ENCODE data around the gene RGL1.

Gene RGL1

GRCh38 chr1:183898001-183898396 lies 93.1 kb downstream of the RGL1 start:
- H3K27me3 ChIP-seq (ENCODE audit: insufficient read depth, low read length): no peaks in the 10 kb centered on the region
- no peak overlapping the region for H3K9ac ChIP-seq (ENCODE audit: low read length)
- H3K4me2 ChIP-seq (ENCODE audit: low read length): no peak overlapping the region
- no peak overlapping the region for H3K27ac ChIP-seq (ENCODE audit: low read depth, low read length, poor library complexity, severe bottlenecking)
- H3K9me3 ChIP-seq (ENCODE audit: low read length): no peaks in the 10 kb centered on the region
- H4K20me1 ChIP-seq (ENCODE audit: insufficient read depth, low read length): no peaks in the 10 kb centered on the region
- H3K79me2 ChIP-seq (ENCODE audit: insufficient read depth, low read length): no peaks in the 10 kb centered on the region
- H3F3A ChIP-seq (ENCODE audit: insufficient read depth, low read length): no peaks in the 10 kb centered on the region
- H3K4me3 ChIP-seq (ENCODE audit: low read depth, low read length, poor library complexity, severe bottlenecking): no peak overlapping the region
- no peaks in the 10 kb centered on the region for H3K36me3 ChIP-seq (ENCODE audit: insufficient read depth, low read length)
- no peak for TF ChIP-seq EZH2 (IDR thresholded peaks at IDR 0.05; ENCODE audit: borderline replicate concordance, low read length)
- TF ChIP-seq CTCF (IDR thresholded peaks at IDR 0.05; ENCODE audit: low read length): no peak
- H2AFZ ChIP-seq (ENCODE audit: low read length): no peak overlapping the region
- peaks cover 15% of the 10 kb centered on the region for H3K4me1 ChIP-seq (ENCODE audit: insufficient read depth, low read length, severe bottlenecking)
- H3K9me2 ChIP-seq (ENCODE audit: low read depth, low read length): no peaks in the 10 kb centered on the region

GRCh38 chr1:183898610-183899009 lies 93.7 kb downstream of the RGL1 start:
- H3K4me2 ChIP-seq (ENCODE audit: low read length): no peak overlapping the region
- H3K4me1 ChIP-seq (ENCODE audit: insufficient read depth, low read length, severe bottlenecking): peaks cover 15% of the 10 kb centered on the region
- H3K36me3 ChIP-seq (ENCODE audit: insufficient read depth, low read length): no peaks in the 10 kb centered on the region
- no peak overlapping the region for H2AFZ ChIP-seq (ENCODE audit: low read length)
- no peaks in the 10 kb centered on the region for H3K27me3 ChIP-seq (ENCODE audit: insufficient read depth, low read length)
- H4K20me1 ChIP-seq (ENCODE audit: insufficient read depth, low read length): no peaks in the 10 kb centered on the region
- TF ChIP-seq CTCF (IDR thresholded peaks at IDR 0.05; ENCODE audit: low read length): no peak
- no peak for TF ChIP-seq EZH2 (IDR thresholded peaks at IDR 0.05; ENCODE audit: borderline replicate concordance, low read length)
- no peaks in the 10 kb centered on the region for H3K79me2 ChIP-seq (ENCODE audit: insufficient read depth, low read length)
- no peak overlapping the region for H3K4me3 ChIP-seq (ENCODE audit: low read depth, low read length, poor library complexity, severe bottlenecking)
- H3F3A ChIP-seq (ENCODE audit: insufficient read depth, low read length): no peaks in the 10 kb centered on the region
- no peak overlapping the region for H3K27ac ChIP-seq (ENCODE audit: low read depth, low read length, poor library complexity, severe bottlenecking)
- H3K9me2 ChIP-seq (ENCODE audit: low read depth, low read length): no peaks in the 10 kb centered on the region
- no peak overlapping the region for H3K9ac ChIP-seq (ENCODE audit: low read length)
- no peaks in the 10 kb centered on the region for H3K9me3 ChIP-seq (ENCODE audit: low read length)

- no peak overlapping the region for H3K4me3 ChIP-seq (ENCODE audit: low read depth, low read length, poor library complexity, severe bottlenecking)
- no peaks in the 10 kb centered on the region for H4K20me1 ChIP-seq (ENCODE audit: insufficient read depth, low read length)
- H3K36me3 ChIP-seq (ENCODE audit: insufficient read depth, low read length): no peaks in the 10 kb centered on the region
- no peaks in the 10 kb centered on the region for H3F3A ChIP-seq (ENCODE audit: insufficient read depth, low read length)
- H3K9ac ChIP-seq (ENCODE audit: low read length): no peak overlapping the region
- no peak for TF ChIP-seq EZH2 (IDR thresholded peaks at IDR 0.05; ENCODE audit: borderline replicate concordance, low read length)
- TF ChIP-seq CTCF (IDR thresholded peaks at IDR 0.05; ENCODE audit: low read length): no peak
- H3K4me2 ChIP-seq (ENCODE audit: low read length): no peak overlapping the region
- no peaks in the 10 kb centered on the region for H3K9me3 ChIP-seq (ENCODE audit: low read length)
- H3K9me2 ChIP-seq (ENCODE audit: low read depth, low read length): no peaks in the 10 kb centered on the region
- no peaks in the 10 kb centered on the region for H3K79me2 ChIP-seq (ENCODE audit: insufficient read depth, low read length)
- no peaks in the 10 kb centered on the region for H3K27me3 ChIP-seq (ENCODE audit: insufficient read depth, low read length)
- no peak overlapping the region for H2AFZ ChIP-seq (ENCODE audit: low read length)
- H3K27ac ChIP-seq (ENCODE audit: low read depth, low read length, poor library complexity, severe bottlenecking): no peak overlapping the region
- peaks cover 12% of the 10 kb centered on the region for H3K4me1 ChIP-seq (ENCODE audit: insufficient read depth, low read length, severe bottlenecking)
Observed at GRCh38 chr1:183901748-183902330, 96.9 kb downstream of the RGL1 start.
